Mammary epithelial cell (primary cell): Measurements from ENCODE around the gene SRGAP3.

Source experiments
- CTCF ChIP-seq, 2 donors: IDR thresholded peaks in 1 of 2; conservative IDR thresholded peaks in 1 of 2; 2 replicates each; pipeline ENCODE4 v1.5.1; 2011 to 2012; ENCODE audit warnings: inconsistent platforms in 2 of 2, low read length in 2 of 2, mild to moderate bottlenecking in 2 of 2, control low read depth in 1 of 2, low read depth in 1 of 2; ENCODE audit not compliant: insufficient read depth in 1 of 2; ENCODE audit errors: extremely low read depth in 1 of 2
- EZH2 ChIP-seq: IDR thresholded peaks from 2 replicates; pipeline ENCODE4 v1.6.1; 2012; ENCODE audit warnings: low read length, inconsistent platforms, borderline replicate concordance

- TF ChIP-seq CTCF (conservative IDR thresholded peaks at IDR 0.05 in 1 of 2, IDR thresholded peaks at IDR 0.05 in 1 of 2; ENCODE audit: extremely low read depth in 1 of 2, insufficient read depth in 1 of 2, low read depth in 1 of 2, low read length in 2 of 2) (no peak), EZH2 (no peak)
These were observed 265.4 kb downstream of the SRGAP3 start for GRCh38 chr3:8984081-8984480.
